Superior temporal gyrus (tissue), 1 donor: ENCODE data around the gene MS4A1.
"Not testable (repeated sequence)": the region's sequence is repeated elsewhere in the genome, so short reads cannot be mapped to it uniquely, and the experiment has no call there.

Experiments used
- DNase-seq: peaks from one replicate; pipeline ENCODE4 v3.0.0-alpha.2; 2016; ENCODE audit errors: extremely low spot score

The MS4A1 gene

DNA sequence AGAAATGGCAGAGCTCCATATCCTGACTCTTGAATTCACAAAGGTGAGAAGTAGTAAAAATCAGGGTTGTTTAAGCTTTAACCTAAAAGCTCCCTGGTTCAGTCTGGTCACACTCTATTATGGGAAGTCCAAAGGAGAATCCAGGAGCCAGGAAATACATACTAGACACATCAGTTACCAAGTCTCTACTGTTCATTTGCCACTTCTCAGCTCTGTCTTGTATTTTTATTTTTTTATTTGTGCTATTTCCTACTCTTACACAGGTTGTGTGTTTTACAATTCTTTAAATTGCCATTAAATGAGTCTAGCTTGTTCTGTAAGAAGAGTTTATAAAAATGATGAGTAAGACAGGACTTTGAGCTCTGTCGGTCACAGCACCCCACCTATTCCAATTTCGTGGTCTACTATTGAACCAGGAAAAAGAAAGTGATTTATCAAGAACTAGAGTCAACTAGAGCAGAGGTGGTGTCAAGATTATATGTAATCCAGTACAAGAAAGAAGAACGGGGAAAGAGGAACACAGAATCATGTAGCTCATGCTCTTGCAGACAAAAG lies 46.7 kb downstream of the MS4A1 start:
- DNase-seq = no peak

DNA sequence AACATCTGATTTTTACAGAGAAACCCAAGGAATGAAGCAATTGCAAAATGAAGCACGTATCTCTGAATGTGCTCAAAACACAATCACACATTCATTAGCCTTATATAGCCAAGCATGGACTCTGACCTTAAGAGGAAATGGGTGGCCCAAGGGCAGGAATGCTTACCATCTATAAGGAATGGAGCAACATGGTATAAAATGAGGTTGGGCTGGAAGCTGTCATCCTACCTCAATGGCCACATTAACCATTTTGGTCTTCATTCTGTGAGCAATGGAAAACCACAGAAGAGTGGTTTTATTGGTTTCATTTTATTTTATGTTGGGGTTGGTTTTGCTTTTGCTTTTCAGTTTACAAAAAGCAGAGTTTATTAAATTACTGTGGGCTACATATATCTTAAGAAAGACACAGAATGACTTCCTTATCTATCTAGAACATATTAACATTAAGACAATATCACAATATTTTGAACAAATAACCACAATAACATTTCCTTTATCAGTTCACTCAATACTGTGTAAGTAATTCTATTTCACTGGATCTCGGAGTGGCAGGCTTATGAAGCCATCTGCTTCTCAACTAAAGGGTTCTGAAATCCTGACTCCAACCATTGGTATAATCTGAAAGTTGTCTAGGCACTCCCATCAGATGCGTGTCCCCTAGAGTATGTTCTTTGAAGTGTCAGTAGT lies 48.7 kb downstream of the MS4A1 start:
- DNase-seq = no peak

DNA sequence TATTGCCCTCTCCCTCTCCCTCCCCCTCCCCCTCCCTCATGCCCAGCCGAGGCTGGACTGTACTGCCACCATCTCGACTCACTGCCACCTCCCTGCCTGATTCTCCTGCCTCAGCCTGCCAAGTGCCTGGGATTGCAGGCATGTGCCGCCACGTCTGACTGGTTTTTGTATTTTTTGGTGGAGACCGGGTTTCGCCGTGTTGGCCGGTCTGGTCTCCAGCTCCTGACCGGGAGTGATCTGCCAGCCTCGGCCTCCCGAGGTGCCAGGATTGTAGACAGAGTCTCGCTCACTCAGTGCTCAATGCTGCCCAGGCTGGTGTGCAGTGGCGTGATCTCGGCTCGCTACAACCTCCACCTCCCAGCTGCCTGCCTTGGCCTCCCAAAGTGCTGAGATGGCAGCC lies 54.0 kb downstream of the MS4A1 start:
- not testable (repeated sequence) for DNase-seq

DNA sequence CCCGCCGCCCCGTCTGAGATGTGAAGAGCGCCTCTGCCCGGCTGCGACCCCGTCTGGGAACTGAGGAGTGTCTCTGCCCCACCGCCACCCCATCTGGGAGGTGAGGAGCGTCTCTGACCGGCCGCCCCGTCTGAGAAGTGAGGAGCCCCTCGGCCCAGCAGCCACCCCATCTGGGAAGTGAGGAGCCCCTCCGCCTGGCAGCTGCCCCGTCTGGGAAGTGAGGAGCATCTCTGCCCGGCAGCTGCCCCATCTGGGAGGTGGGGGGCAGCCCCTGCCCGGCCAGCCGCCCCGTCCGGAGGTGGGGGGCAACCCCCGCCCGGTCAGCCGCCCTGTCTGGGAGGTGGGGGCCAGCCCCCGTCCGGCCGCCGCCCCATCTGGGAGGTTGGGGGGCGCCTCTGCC lies 54.6 kb downstream of the MS4A1 start:
- not testable (repeated sequence) for DNase-seq

DNA sequence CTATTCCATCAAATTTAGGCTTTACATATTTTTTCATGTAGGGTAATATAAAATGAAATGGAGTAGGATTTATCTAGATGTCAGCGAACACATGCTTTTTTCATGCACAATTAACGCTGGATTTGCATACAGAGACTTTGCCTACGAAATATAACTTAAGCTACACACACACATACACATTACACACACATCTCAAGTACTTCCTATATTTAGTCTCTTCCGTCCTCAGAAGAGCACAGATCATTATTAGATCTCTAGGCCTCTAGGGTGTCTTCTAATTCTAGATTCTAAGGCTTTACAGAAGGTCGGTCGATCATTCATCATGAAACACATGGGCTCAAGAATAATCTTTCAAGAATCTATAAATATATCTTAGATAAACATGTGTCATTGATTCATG lies 55.7 kb downstream of the MS4A1 start:
- no peak for DNase-seq

DNA sequence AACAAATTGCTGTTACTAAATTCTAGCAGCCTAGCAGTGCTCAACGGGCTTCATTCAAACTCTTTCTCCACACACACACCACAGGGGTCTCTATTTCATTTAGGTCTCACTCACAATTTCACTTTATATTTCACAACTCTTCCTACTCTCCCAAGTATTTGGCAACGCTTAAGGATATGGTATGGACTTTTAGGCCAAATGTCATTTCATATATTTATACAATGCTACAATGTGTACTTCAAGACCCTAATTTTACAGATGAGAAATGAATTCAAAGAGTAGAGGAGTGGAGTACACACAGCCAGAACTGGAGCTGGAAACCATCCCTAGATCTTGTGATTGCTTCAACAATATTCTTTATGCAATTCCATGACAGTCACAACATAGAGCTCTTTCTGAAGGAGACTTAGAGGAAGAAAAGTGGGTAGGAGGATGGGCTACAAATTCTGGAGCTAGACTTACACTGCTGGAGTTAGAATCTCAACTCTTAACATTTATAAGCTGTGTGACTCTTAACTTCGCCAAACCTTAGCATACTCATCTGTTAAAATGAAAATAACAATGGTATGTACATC lies 57.1 kb downstream of the MS4A1 start:
- no peak for DNase-seq

DNA sequence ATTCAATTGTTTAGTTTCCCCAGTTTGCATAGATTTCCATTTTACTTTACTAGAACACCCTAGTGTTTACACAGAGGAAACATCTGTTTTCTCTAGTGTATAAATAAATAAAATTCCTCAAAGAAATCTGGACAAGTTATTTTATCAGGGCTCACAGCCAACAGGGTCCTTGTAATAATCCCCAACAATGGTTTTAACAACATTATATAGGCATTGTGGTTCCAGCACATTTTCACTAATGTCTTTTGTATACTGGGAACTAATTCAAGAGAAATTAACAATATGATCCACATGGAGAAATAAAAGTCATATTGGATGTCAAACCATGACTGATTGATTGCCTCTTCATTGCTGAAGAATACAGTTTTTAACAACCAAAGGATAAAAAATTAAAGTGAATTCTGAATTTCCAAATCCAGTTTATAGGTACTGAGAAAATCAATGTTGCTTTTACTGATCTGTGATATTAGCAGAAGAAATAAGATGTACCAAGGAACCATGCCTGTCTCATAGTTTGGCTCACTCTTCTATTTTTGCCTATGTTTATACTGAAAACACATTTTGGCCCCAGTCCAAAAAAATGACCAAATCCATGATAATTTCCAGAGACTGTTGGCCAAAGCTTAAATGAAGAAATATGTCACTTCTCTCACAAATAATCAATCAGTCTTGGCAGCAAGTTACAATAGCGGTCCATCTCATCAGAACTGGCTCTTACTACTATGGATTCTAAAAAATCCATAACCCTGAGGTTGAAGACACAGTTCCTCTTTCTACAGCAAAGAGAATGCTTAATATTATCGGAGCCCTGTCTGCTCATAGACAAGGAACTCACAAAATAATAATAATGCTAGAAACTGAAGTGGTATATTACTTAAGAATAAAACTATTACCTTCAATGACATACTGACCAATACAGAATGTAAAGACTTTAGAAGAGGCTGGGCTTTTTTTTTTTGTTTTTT lies 58.1 kb downstream of the MS4A1 start:
- DNase-seq = no peak

DNA sequence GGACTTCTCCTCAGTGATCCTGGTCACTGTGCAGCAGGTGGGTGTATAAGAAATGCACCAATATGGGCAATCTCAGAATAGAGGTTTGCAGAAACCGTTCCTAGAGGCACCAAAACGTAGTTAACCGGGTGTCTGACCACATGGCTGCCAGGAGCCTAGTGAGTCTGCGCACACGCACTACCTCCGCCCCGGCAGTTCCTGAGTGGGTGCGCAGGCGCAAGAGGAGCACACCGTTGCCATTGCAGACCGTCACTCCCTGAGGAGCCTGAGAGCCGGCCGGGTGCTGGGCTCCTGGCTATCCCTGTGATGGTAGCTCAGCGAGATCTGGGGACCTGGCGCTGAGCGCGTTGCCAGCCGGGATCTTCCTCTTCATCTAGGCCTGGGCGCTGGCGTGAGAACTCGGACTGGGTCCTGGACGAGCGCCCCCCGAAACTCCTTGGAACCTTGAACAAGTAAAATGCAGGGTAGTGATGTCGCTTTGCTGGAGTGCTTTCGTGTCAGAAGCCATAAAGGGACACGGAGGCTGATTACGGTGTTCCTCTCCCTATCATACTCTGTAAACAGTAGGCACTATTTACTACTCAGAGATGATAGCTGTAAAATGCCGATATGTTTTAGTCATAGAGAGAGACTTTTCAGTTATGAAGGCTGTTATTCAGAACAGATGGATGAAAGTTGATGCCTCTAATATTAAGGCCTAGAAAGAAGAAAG lies 59.7 kb downstream of the MS4A1 start, which contains the start of gene MS4A13:
Gene MS4A13 (plus strand): TSS at position 249 of the 712 bp plus-strand sequence. CDS start 2,692 bp downstream, outside the sequence.
- no peak for DNase-seq
